Stimulated activated CD8-positive, alpha-beta memory T cell treated with anti-CD3 and anti-CD28 coated beads, Interleukin-7, amount 100 ng/mL, for 24 hours (primary cell): Measurements from ENCODE around the gene BCL2L2.

Source experiments
- DNase-seq: peaks from one replicate; pipeline ENCODE4 v3.0.0-alpha.2; 2020; ENCODE audit warnings: low read depth

Gene BCL2L2

GRCh38 chr14:23299986-23300686 lies 6.5 kb upstream of the BCL2L2 start:
- no peak for DNase-seq

DNA sequence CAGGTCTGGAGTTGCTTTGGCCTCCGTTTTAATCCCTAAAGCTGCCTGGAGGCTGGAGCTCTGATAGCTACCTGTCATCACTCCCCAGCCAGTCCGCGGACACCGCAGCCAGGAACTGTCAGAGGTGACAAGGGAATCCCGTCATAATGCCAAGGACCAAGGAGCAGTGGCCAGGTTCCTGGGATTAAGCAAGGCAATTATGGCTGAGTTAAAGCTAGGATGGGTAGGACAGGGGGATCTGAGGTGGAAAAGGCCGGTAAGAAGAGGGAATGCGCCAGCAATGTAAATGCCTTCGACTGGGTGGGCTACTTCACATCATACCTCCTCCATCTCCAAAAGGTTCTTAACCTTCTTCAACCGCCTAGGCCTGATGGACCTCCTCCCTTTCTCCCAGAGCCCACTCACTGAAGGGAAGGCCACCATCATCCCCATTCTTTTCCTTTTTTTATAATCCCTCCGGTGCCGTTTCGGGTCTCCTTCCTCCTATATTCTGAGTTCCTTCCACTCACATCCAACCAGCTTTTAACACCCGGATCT lies 5.9 kb upstream of the BCL2L2 start:
- no peak for DNase-seq

- peak; percentile 87 for DNase-seq
These were observed 5.2 kb upstream of the BCL2L2 start for GRCh38 chr14:23301288-23301968.

DNA sequence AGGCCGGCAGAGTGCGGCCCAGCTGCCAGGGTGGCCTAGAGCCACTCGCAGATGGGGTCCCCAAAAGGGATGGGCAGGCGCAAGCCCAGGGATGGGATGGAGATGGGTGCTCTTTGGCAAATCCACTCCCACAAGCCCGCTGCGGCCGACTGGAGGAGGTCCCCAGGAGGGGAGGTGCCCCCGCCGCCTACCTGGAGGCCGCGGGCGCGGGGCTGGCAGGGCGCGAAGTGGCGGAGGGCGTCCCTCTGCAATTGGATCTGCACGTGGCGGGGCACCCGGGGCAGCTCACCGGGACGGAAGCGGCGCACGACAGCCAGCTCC lies 4.7 kb upstream of the BCL2L2 start:
- DNase-seq, result no peak

- DNase-seq, result peak; percentile 59
These were observed 4.1 kb upstream of the BCL2L2 start, which contains the start of gene PPP1R3E for GRCh38 chr14:23302290-23303225. PPP1R3E (minus strand) TSS chr14:23302859; CDS start chr14:23302576, 283 bp downstream.

DNA sequence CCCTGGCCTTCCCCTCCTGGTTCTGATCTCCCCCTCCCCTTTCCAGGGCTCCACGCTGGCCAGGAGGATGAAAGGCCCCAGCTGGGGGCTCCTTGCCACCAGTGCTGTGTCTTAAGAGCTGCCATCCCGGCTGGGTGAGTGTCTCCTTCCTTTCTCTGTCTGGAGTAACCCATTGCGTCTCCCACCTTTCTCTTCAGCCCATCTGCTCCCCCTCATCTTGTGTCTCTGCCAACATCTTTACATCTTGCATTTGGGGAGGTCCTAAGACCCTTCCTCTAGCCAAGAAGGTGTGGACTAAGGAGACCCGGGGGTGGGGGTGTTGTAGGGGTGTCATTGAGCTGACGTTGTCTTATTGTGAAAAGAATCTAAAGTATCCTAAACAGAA lies 505 bp downstream of the BCL2L2 start:
- DNase-seq, result no peak

- no peak for DNase-seq
These were observed 1.3 kb downstream of the BCL2L2 start for GRCh38 chr14:23307687-23308644.

GRCh38 chr14:23308721-23309445 lies 2.2 kb downstream of the BCL2L2 start:
- DNase-seq, result no peak

DNA sequence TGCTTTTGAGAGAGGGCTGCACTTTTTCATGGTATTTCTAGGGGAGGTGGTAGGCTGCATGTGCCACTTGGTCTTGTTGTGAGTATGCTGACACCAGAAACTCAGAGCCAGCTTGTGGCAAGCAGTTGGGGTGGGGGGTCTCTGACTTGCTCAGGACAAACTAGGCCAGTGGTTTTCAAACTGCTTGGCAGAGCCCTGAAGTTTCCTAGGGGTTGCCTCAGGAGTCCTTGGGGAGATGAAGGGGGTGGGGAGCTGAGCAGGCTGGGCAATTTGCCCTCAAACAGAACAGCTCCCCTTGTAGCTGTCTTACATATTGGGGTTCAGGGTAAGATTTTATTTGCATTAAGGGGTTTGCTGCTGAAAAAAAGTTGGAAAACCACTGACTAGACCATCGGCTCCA lies 3.9 kb downstream of the BCL2L2 start:
- DNase-seq, result no peak

DNA sequence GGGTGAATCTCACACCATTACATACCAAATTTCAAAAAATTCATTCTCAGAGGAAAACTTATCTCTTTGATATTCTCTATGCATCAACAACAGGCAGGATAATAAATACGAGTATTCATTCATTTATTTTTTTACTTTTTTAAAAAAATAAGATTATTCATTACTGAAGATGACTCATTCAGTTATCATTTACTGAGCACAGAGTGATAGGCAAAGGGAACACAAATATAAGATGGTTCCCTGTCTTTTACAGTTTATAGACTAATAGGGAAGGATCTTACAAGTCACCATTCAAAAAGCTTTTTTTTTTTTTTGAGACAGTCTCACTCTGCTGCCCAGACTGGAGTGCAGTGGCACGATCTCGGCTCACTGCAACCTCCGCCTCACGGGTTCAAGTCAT lies 9.7 kb downstream of the BCL2L2 start:
- no peak for DNase-seq

- DNase-seq, result no peak
These were observed 13.3 kb downstream of the BCL2L2 start for GRCh38 chr14:23319746-23320583.

DNA sequence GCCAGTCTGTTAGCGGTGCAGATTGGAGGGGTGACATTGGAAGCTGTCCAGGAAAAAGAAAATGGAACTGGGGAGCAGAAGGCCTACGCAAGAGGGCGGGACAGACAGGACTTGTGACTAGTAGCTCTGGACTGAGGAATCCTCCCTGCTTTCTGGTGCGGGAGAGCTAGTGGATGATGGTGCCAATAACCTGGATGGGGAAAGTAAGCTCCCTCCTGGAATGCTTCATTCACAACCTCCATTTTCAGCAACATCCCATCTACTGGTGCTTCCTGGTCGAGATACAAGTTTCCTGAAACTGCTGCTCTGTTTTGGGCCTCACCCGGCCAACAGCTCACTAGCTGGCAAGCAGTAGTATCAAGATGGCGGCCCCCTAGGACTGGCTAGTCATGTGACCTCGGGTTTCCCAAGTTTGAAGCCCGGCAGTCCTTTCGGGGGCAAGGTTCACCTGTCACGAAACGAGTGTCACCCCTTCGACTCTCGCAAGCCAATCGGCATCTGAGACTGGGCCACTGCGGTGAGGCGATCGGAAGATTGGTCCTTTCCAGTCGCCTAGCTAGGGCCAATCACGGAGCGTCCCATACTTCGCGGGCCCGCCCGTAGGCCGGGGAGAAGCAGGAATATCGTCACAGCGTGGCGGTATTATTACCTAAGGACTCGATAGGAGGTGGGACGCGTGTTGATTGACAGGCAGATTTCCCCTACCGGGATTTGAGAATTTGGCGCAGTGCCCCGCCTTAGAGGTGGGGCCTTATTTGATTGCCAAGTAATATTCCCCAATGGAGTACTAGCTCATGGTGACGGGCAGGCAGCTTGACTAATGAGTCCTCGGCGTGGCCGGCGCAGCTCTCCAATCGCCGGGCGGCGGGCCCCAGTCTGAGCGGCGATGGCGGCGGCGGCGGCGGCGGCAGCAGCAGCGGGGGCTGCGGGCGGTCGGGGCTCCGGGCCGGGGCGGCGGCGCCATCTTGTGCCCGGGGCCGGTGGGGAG lies 14.2 kb downstream of the BCL2L2 start, which contains the start of gene PABPN1:
TSS of gene PABPN1 (plus strand) at position 874 of the 988 bp plus-strand sequence. CDS start at position 887, 13 bp downstream.
- peak; percentile 91 for DNase-seq

DNA sequence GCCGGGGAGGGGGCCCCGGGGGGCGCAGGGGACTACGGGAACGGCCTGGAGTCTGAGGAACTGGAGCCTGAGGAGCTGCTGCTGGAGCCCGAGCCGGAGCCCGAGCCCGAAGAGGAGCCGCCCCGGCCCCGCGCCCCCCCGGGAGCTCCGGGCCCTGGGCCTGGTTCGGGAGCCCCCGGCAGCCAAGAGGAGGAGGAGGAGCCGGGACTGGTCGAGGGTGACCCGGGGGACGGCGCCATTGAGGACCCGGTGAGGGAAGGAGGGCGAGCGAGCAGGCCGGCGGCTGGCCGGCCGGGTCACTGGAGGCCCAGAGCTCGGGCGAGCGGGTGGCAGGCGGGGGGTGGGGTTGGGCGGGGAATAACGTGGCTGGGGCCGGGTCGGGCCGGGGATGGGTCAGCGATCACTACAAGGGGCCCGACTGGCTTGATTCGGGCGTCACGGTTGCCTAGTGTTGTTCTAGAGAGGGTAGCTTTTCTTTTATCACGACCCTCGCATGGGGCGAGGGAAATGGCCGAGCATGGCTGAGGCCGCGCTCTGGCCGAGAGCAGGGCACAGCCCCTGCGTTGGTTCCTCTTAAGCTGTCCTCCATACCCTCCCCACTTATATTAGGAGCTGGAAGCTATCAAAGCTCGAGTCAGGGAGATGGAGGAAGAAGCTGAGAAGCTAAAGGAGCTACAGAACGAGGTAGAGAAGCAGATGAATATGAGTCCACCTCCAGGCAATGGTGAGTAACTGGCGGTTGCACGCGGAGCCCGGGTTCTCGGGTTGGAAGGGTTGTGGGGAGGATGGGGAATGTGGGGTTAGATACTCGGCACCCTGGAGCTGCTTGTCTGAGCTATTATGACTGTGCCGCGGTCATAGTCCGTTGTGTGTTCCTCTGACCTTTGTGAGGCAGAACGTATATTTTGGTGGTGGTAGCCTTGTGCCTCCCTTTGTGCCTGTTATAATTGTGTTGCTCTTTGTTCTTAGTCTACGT lies 15.2 kb downstream of the BCL2L2 start:
- no peak for DNase-seq

DNA sequence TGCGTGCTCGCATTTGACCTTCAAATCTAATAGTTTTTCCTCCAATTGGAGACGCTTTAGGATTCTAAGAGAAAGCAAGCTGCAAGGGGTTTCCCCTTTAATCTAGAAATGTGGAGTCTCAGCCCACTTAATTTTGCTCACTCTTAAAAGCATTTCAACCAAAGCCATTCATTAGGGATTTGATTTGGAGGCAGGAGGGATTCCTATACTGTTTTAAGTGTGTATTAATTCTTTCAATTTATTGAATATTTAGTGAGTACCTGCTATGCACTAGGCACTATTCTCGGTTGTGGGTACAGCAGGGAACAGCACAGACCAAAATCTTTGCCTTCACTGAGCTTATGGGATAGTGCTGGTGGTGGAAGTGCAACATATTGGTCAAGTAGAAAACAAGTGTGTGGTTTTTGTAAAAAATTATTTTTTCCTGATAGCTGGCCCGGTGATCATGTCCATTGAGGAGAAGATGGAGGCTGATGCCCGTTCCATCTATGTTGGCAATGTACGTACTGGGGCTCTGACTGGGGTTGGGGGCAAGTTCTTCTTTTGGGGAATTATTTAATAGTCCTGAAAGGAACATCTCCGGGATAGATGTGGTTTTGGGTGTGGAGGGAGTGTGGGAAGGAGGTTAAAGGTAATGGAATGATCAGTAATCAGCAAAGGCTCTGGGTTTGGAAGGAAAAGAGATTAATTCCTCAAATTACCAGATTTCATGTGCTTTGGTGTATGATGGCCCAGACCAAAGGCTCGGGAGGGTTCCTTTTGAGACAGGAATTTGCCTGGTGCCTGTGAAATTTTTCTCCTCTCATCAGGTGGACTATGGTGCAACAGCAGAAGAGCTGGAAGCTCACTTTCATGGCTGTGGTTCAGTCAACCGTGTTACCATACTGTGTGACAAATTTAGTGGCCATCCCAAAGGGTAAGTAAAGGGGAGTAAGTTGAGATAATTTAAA lies 16.2 kb downstream of the BCL2L2 start:
- DNase-seq, result no peak

GRCh38 chr14:23323838-23324454 lies 17.3 kb downstream of the BCL2L2 start:
- no peak for DNase-seq
